Activated CD8-positive, alpha-beta T cell treated with anti-CD3 and anti-CD28 coated beads for 36 hours (primary cell): ENCODE measurements around the gene SPAG9. TPM values are rescaled to one million over a fixed set of nuclear protein-coding genes. Genes with fewer than 3 reads are reported as not detected.

Experiments used
- ATAC-seq: fragments of 200-7000 bp; cut with Tn5 transposase; one replicate; pipeline ENCODE4 v1.10.0; 2021; ENCODE audit warnings: mild to moderate bottlenecking, moderate library complexity
- CTCF ChIA-PET: fragments of 350-600 bp; sonication (Branson Sonifier 250); formaldehyde crosslinking; loops from one replicate; lab custom pipeline; 2021; ENCODE audit warnings: antibody characterized with exemption; lab: Charles Lee
- POLR2A ChIA-PET: fragments of 350-600 bp; sonication (Branson Sonifier 250); formaldehyde crosslinking; loops from one replicate; lab custom pipeline; 2021; ENCODE audit warnings: antibody characterized with exemption; lab: Charles Lee
- DNase-seq: peaks from one replicate; pipeline ENCODE4 v3.0.0-alpha.2; 2020
- H3K27ac Mint-ChIP-seq: one replicate; pipeline ENCODE4 v1.8.0; 2021; ENCODE audit warnings: mild to moderate bottlenecking, mixed read lengths
- H3K27me3 Mint-ChIP-seq: one replicate; pipeline ENCODE4 v1.8.0; 2021; ENCODE audit warnings: mixed read lengths
- H3K36me3 Mint-ChIP-seq: one replicate; pipeline ENCODE4 v1.8.0; 2021; ENCODE audit warnings: low read depth, mixed read lengths
- H3K4me1 Mint-ChIP-seq: one replicate; pipeline ENCODE4 v1.8.0; 2021; ENCODE audit warnings: low read depth, mixed read lengths
- H3K4me3 Mint-ChIP-seq: one replicate; pipeline ENCODE4 v1.8.0; 2021; ENCODE audit warnings: mild to moderate bottlenecking, moderate library complexity, mixed read lengths
- H3K9me3 Mint-ChIP-seq: one replicate; pipeline ENCODE4 v1.8.0; 2021; ENCODE audit warnings: mixed read lengths
- CTCF ChIP-seq: fragments of 200-600 bp; IDR thresholded peaks from one replicate; pipeline ENCODE4 v1.8.0; 2022; ENCODE audit warnings: antibody characterized with exemption, mild to moderate bottlenecking
- intact Hi-C: fragments of 100-400 bp; cut with micrococcal nuclease; formaldehyde crosslinking; loops from one replicate; pipeline ENCODE4 v1.10.0; 2022
- total RNA-seq, 2 experiments: library from RNA; stranded (reverse); gene quantifications; one replicate each; pipeline ENCODE4 v1.2.3, GENCODE V29; 2021

SPAG9 gene
- total RNA-seq, 2 experiments from 2014 or later, result 54.3 to 59.8 TPM

GRCh38 chr17:50934161-50934560, 186.5 kb downstream of the SPAG9 start:
- Mint-ChIP-seq H3K4me1 (peaks cover 10% of the 10 kb centered on the region), H3K27ac (no peak overlapping the region), H3K36me3 (no peaks in the 10 kb centered on the region), H3K4me3 (no peak overlapping the region), H3K27me3 (no peaks in the 10 kb centered on the region), H3K9me3 (no peaks in the 10 kb centered on the region)
- intact Hi-C loops, result no loop called here
- ATAC-seq (no peak), DNase-seq (no peak)
- no peak for TF ChIP-seq CTCF
- CTCF ChIA-PET, result interaction anchor here (1.7 kb wide), 1 partner anchor 15 kb away, joined by 6 read pairs; no protein-coding TSS in a partner anchor
- POLR2A ChIA-PET, result interaction anchor here (0.6 to 3.8 kb wide), 2 partner anchors 70 to 79 kb away, joined by 3 to 22 read pairs; partner anchors contain the start of gene TOB1

GRCh38 chr17:50931144-50931908, 189.3 kb downstream of the SPAG9 start:
- DNase-seq (peak; percentile 65), ATAC-seq (peak; percentile 77)
- H3K27ac Mint-ChIP-seq, result peak overlapping the region; percentile 82
- peaks cover 19% of the 10 kb centered on the region for H3K4me1 Mint-ChIP-seq
- no peaks in the 10 kb centered on the region for H3K36me3 Mint-ChIP-seq
- TF ChIP-seq CTCF, result no peak
- ChIA-PET POLR2A (interaction anchor here (0.5 to 2.7 kb wide), 8 partner anchors 13 to 79 kb away, joined by 3 to 25 read pairs (median 4); partner anchors contain the start of gene TOB1), CTCF (interaction anchor here (0.9 to 1.2 kb wide), 3 partner anchors 65 to 78 kb away, joined by 3 to 5 read pairs (median 3); partner anchors contain the start of gene TOB1)
- intact Hi-C loops, result no loop called here
- no peaks in the 10 kb centered on the region for H3K9me3 Mint-ChIP-seq
- H3K4me3 Mint-ChIP-seq, result peak overlapping the region; percentile 74
- no peaks in the 10 kb centered on the region for H3K27me3 Mint-ChIP-seq

- ChIA-PET POLR2A (interaction anchor here (1.1 to 4.7 kb wide), 2 partner anchors 30 to 62 kb away, joined by 3 to 33 read pairs; partner anchors contain the start of gene TOB1), CTCF (interaction anchor here (0.7 to 1.6 kb wide), 3 partner anchors 22 to 66 kb away, joined by 3 to 4 read pairs (median 3); no protein-coding TSS in a partner anchor)
- H3K9me3 Mint-ChIP-seq, result no peaks in the 10 kb centered on the region
Measured at GRCh38 chr17:50928646-50929045, 192.0 kb downstream of the SPAG9 start.

GRCh38 chr17:50927287-50927686, 193.4 kb downstream of the SPAG9 start:
- intact Hi-C loops, result no loop called here
- DNase-seq (no peak), ATAC-seq (no peak)
- no peak for TF ChIP-seq CTCF
- Mint-ChIP-seq H3K36me3 (no peaks in the 10 kb centered on the region), H3K9me3 (no peaks in the 10 kb centered on the region), H3K27me3 (no peaks in the 10 kb centered on the region), H3K4me1 (peaks cover 20% of the 10 kb centered on the region), H3K4me3 (no peak overlapping the region), H3K27ac (no peak overlapping the region)
- CTCF ChIA-PET, result interaction anchor here (1.2 to 1.6 kb wide), 3 partner anchors 25 to 144 kb away, joined by 3 to 4 read pairs (median 3); no protein-coding TSS in a partner anchor
- POLR2A ChIA-PET, result interaction anchor here (1.1 to 4.7 kb wide), 5 partner anchors 8 to 65 kb away, joined by 3 to 33 read pairs (median 3); partner anchors contain the start of gene TOB1

More at GRCh38 chr17:50928646-50929045, 192.0 kb downstream of the SPAG9 start:
- DNase-seq (no peak), ATAC-seq (no peak)
- Mint-ChIP-seq H3K4me1 (peaks cover 20% of the 10 kb centered on the region), H3K4me3 (no peak overlapping the region), H3K27ac (no peak overlapping the region), H3K36me3 (no peaks in the 10 kb centered on the region), H3K27me3 (no peaks in the 10 kb centered on the region)
- no peak for TF ChIP-seq CTCF
- intact Hi-C loops, result no loop called here
